Measurements from ENCODE around the gene ZNF292. TPM values are rescaled to one million over a fixed set of nuclear protein-coding genes. Genes with fewer than 3 reads are reported as not detected.

Gene ZNF292
- total and polyA plus RNA-seq, 2 donors (not counting 3 experiments of a cell fraction or from before 2014, with no cell fraction given) = 3.5 to 24.9 TPM

GRCh38 chr6:87281426-87281825 is 126.1 kb downstream of the ZNF292 start:
- no peak overlapping the region for H2AFZ ChIP-seq (ENCODE audit: low read depth, low read length)
- DNase-seq (ENCODE audit: low read depth, low spot score) = peak; percentile 16
- H3K9ac ChIP-seq (replicated peaks; ENCODE audit: extremely low read depth, insufficient read depth, low read length) = no peak overlapping the region
- no peaks in the 10 kb centered on the region for H3K4me1 ChIP-seq (ENCODE audit: control insufficient read depth, extremely low read depth, insufficient read depth, low read length)
- no peaks in the 10 kb centered on the region for H3K36me3 ChIP-seq (ENCODE audit: control insufficient read depth in 2 of 2, extremely low read depth in 1 of 2, insufficient read depth in 2 of 2, low read length in 2 of 2)
- no peak overlapping the region for H3K4me3 ChIP-seq (replicated peaks in 1 of 3; ENCODE audit: insufficient read depth in 1 of 3, low read depth in 1 of 3, low read length in 3 of 3)
- no peaks in the 10 kb centered on the region for H4K20me1 ChIP-seq (replicated peaks; ENCODE audit: control insufficient read depth, extremely low read depth, insufficient read depth, low read length)
- ChIA-PET CTCF (interaction anchor here (1.6 kb wide), 1 partner anchor 103 kb away, joined by 3 read pairs; no protein-coding TSS in a partner anchor), POLR2A (no interaction called here)
- TF ChIP-seq MAX (IDR thresholded peaks at IDR 0.05; ENCODE audit: insufficient read depth, insufficient read length) (no peak), POLR2AphosphoS5 (IDR thresholded peaks at IDR 0.05; ENCODE audit: insufficient read depth, low read depth, low read length) (no peak)
- dilution Hi-C loops (cut with MboI; ENCODE audit: extremely low pct_ligation_motif_present, low sequenced_read_pairs) = no loop called here
- no peak overlapping the region for H3K27ac ChIP-seq (ENCODE audit: insufficient read depth, low read depth, low read length)
- no peak overlapping the region for H3K4me2 ChIP-seq (ENCODE audit: insufficient read depth, low read length)
- peaks cover 4 to 5% of the 10 kb centered on the region in 2 experiments for H3K27me3 ChIP-seq (ENCODE audit: control insufficient read depth in 2 of 2, insufficient read depth in 2 of 2, low read length in 2 of 2)
- no peaks in the 10 kb centered on the region for H3K79me2 ChIP-seq (ENCODE audit: control insufficient read depth, insufficient read depth, low read length)
- no peak for FAIRE-seq
- H3K9me3 ChIP-seq (replicated peaks; ENCODE audit: control insufficient read depth, insufficient read depth, low read length) = no peaks in the 10 kb centered on the region
- no TSS peak for BruUV-seq (replicated peaks)
- H3K9me1 ChIP-seq (replicated peaks; ENCODE audit: control insufficient read depth, extremely low read depth, insufficient read depth, low read length) = no peaks in the 10 kb centered on the region
- intact Hi-C loops (cut with micrococcal nuclease) = no loop called here

- Histone ChIP-seq H3K4me1 (ENCODE audit: control insufficient read depth, extremely low read depth, insufficient read depth, low read length) (no peaks in the 10 kb centered on the region), H3K79me2 (ENCODE audit: control insufficient read depth, insufficient read depth, low read length) (no peaks in the 10 kb centered on the region), H4K20me1 (replicated peaks; ENCODE audit: control insufficient read depth, extremely low read depth, insufficient read depth, low read length) (no peaks in the 10 kb centered on the region), H3K9me3 (replicated peaks; ENCODE audit: control insufficient read depth, insufficient read depth, low read length) (no peaks in the 10 kb centered on the region), H3K9ac (replicated peaks; ENCODE audit: extremely low read depth, insufficient read depth, low read length) (no peak overlapping the region), H3K9me1 (replicated peaks; ENCODE audit: control insufficient read depth, extremely low read depth, insufficient read depth, low read length) (no peaks in the 10 kb centered on the region), H3K27me3 (ENCODE audit: control insufficient read depth in 2 of 2, insufficient read depth in 2 of 2, low read length in 2 of 2) (peaks cover 4 to 7% of the 10 kb centered on the region in 2 experiments), H3K27ac (ENCODE audit: insufficient read depth, low read depth, low read length) (no peak overlapping the region), H2AFZ (ENCODE audit: low read depth, low read length) (no peak overlapping the region), H3K4me2 (ENCODE audit: insufficient read depth, low read length) (no peak overlapping the region), H3K36me3 (ENCODE audit: control insufficient read depth in 2 of 2, extremely low read depth in 1 of 2, insufficient read depth in 2 of 2, low read length in 2 of 2) (no peaks in the 10 kb centered on the region), H3K4me3 (replicated peaks in 1 of 3; ENCODE audit: insufficient read depth in 1 of 3, low read depth in 1 of 3, low read length in 3 of 3) (no peak overlapping the region)
- dilution Hi-C loops (cut with MboI; ENCODE audit: extremely low pct_ligation_motif_present, low sequenced_read_pairs) = no loop called here
- POLR2A ChIA-PET = no interaction called here
- TF ChIP-seq POLR2A (IDR thresholded peaks at IDR 0.05; ENCODE audit: low read depth, low read length) (no peak), JUN (IDR thresholded peaks at IDR 0.05; ENCODE audit: borderline replicate concordance, insufficient read depth, insufficient read length, low read depth) (no peak), EZH2 (IDR thresholded peaks at IDR 0.05; ENCODE audit: borderline replicate concordance, low read depth, low read length, severe bottlenecking) (no peak), FOS (IDR thresholded peaks at IDR 0.05; ENCODE audit: borderline replicate concordance, insufficient read depth, low read length) (no peak), MAX (IDR thresholded peaks at IDR 0.05; ENCODE audit: insufficient read depth, insufficient read length) (no peak), CTCF (IDR thresholded peaks at IDR 0.05; ENCODE audit: extremely low read depth in 1 of 2, insufficient read depth in 1 of 2, low read depth in 1 of 2, low read length in 2 of 2) (no peak), MYC (IDR thresholded peaks at IDR 0.05; ENCODE audit: low read depth, low read length) (no peak), POLR2AphosphoS5 (IDR thresholded peaks at IDR 0.05; ENCODE audit: insufficient read depth, low read depth, low read length) (no peak), GATA2 (IDR thresholded peaks at IDR 0.05; ENCODE audit: insufficient read depth, insufficient read length, low read depth, low read length) (no peak)
- intact Hi-C loops (cut with micrococcal nuclease) = no loop called here
- FAIRE-seq (no peak), DNase-seq (ENCODE audit: low read depth, low spot score) (no peak)
- CTCF ChIA-PET = no interaction called here
- no TSS peak for BruUV-seq (replicated peaks)
Observed at GRCh38 chr6:87282743-87283142, 127.4 kb downstream of the ZNF292 start.
